GM18520 (cell line): ENCODE measurements around the gene ZNF469.
"Not testable (repeated sequence)": the region's sequence is repeated elsewhere in the genome, so short reads cannot be mapped to it uniquely, and the experiment has no call there.

Source experiments
- ATAC-seq: cut with Tn5 transposase; IDR thresholded peaks from one replicate; pipeline ENCODE4 v1.9.1; 2021; ENCODE audit not compliant: unreplicated experiment

The ZNF469 gene

DNA sequence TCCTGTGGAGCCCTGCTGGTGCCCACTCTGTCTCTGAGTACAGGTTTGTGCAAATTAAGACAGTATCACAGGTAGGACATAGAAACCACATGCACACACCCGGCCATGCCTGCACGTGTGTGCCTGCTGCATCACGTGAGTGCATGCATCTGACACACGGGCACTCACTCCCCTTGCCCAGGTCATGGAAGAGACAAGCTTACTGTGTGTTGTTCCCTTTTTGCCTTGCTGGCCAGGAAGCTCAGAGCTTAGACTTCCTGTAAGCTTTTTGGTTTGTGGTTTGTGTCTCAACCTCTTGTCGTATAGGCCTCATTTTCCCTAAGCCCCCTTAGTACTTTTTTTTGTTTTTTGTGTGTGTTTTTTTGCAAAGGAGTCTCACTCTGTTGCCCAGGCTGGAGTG is 25.0 kb downstream of the ZNF469 start:
- no peak for ATAC-seq

GRCh38 chr16:88408561-88409142 is 25.9 kb downstream of the ZNF469 start:
- no peak for ATAC-seq

DNA sequence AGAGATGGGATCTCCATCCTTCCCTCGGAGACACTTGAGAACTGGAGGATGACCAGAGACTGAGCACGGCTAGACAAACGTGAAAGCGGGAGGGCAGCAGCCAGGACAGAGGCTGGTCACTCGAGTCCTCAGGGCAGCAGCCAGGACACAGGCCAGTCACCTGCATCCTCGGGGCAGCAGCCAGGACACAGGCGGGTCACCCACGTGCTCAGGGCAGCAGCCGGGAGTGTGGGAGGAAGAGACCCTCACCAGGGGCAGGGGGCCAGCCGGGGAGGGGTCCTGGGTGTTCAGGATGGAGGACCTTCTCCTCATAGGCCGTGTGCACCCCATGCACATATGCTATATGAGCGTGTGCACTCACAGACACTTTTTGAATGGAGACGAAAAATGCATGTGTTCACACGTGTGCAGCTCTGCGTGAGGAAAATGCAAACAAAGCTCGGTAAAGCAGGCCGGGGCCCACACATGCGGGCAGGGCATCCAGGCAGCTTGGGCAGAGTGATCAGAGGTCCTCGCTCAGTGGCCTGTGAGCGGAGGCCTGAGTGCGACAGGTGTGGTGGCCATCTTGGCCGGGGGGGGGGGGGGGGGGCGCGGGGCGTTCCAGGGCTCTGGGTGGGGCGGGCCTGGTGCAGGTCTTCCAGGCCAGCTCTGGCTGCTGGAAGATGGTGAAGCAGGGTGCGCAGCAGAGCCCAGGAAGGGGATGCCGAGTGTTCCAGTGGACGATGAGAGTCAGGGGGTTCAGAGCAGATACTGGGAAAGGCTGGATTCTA is 26.7 kb downstream of the ZNF469 start:
- ATAC-seq, result no peak

DNA sequence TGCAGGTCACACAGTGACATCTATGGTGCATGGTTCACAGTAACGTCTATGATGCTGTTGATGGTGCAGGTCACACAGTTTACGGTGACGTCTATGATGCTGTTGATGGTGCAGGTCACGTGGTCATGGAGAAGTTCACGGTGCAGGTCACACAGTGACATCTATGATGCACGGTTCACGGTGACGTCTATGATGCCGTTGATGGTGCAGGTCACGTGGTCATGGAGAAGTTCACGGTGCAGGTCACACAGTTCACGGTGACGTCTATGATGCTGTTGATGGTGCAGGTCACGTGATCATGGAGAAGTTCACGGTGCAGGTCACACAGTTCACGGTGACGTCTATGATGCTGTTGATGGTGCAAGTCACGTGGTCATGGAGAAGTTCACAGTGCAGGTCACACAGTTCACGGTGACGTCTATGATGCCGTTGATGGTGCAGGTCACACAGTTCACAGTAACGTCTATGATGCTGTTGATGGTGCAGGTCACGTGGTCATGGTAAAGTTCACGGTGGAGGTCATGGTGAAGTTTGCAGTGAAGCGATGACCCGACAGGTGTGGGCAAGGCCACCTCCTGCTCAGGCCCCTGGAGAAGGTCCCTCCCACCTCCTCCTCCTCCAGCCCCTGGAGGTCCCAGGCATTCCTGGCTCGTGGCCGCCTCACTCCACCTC is 27.7 kb downstream of the ZNF469 start:
- not testable (repeated sequence) for ATAC-seq

GRCh38 chr16:88411951-88412576 is 29.3 kb downstream of the ZNF469 start:
- ATAC-seq, result no peak

DNA sequence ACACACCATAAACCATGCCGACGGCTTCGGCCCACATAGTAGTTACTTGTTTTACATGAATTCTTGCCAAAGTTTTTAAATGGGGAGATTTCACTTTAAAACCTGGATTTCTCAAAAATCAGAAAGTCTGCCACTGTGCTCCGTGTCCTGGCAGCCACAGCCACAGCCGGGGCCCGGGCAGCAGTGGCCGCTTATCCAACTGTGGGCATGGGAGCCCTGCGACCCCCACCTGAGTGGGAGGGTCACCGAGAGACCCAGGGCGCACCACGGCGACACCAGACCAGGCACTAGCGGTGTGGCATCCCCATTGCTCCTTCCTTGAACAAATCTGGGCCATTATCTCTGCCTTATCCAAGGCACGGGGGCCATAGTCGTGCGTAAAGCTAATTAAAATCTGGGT is 30.0 kb downstream of the ZNF469 start:
- ATAC-seq, result no peak

- no peak for ATAC-seq
Observed at GRCh38 chr16:88413231-88413630, 30.5 kb downstream of the ZNF469 start.

- no peak for ATAC-seq
Observed at GRCh38 chr16:88413631-88414030, 30.9 kb downstream of the ZNF469 start.

- ATAC-seq, result no peak
Observed at GRCh38 chr16:88414521-88415380, 32.0 kb downstream of the ZNF469 start.

- no peak for ATAC-seq
Observed at GRCh38 chr16:88415381-88415705, 32.6 kb downstream of the ZNF469 start.

DNA sequence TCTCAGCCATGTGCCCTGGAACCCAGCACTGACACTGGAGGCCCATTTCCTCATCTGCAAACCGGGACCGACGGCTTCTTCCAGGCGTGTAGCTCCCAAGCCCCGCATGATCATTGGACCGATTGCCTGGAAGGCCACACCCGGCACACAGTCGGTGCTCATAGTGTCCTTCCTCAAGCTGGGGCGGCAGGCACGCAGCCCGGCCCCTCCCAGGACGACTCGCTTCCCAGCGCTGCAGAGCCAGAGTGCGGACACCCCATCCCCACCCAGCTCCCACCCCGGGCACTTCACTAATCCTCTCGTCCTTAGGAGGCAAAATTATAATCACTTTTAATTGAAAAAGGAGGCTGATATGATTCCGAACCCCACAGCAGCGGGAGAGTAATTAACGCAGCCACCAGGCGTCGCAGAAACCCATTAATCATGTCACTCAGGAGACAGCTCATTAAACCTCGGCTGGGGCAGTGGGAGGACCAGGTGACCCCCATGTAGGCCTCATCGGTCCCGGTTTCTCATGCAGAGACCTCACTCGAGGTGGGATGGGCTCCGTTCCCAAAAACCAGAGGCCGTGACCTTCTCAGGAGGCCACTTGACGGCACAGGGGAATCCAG is 33.1 kb downstream of the ZNF469 start:
- no peak for ATAC-seq

DNA sequence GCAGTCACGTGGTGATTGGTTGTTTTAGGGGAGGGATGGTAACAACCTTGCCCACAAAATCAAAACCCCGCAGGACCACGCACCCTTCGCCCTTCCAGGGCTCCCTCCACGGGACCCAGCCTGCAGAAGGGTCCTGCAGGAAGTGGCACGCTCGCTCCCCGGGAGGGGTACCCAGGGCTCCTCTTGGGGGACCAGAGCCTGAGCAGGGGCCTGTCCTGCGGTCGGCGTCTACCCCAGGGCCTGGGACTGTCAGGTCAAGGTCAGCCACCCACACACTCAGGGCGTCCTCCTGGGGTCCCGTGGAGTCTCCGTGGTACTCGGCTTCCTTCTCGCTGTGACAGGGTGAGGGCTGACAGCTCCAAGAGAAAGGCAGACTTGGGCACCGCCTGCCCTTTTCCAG is 33.9 kb downstream of the ZNF469 start:
- ATAC-seq, result no peak

- no peak for ATAC-seq
Observed at GRCh38 chr16:88417684-88418476, 35.1 kb downstream of the ZNF469 start.

- ATAC-seq, result no peak
Observed at GRCh38 chr16:88418869-88419268, 36.1 kb downstream of the ZNF469 start.

DNA sequence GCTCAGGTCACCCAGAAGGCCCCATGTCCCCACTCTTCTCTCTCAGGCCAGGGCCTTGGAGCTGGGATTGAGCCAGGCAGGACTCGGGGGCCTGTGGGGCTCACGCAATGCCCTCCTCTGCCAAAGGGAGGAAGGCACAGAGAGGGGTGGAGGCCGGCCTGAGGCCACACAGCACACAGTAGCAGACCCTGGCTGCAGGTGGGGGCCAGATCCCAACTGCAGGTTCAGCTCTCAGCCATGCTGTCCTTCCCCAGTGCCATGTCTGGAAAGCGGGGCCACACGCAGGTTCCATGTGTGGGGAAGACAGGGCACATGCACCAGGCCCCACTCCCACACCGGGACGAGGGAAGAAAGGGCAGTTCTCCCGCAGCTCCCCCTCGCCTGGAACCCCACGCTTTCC is 37.0 kb downstream of the ZNF469 start:
- ATAC-seq, result no peak

GRCh38 chr16:88420496-88420895 is 37.7 kb downstream of the ZNF469 start:
- no peak for ATAC-seq

DNA sequence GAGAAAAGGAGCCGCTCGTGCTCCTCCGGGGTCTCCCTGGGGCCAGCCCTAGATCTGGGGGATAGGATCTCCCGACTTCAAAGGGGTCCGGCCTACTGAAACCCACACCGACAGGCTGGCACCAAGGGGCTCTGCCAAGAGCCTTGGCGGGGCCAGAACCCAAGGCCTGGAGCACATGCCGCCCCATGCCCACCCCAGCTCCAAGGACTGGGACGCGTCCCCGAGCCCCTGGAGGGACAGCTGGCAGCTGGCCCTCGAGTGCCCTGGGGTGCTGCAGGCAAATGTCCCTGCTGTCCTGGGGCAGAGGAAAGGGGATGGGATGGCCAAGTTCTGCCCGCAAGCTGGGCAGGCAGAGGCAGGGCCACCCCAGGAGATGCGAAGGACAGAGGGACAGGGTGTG is 38.5 kb downstream of the ZNF469 start:
- no peak for ATAC-seq

GRCh38 chr16:88421871-88422433 is 39.2 kb downstream of the ZNF469 start:
- no peak for ATAC-seq

GRCh38 chr16:88422733-88423447 is 40.1 kb downstream of the ZNF469 start:
- ATAC-seq, result no peak
